CD4-positive, alpha-beta T cell treated with Interleukin-2 at 100 ng/mL for 4 hours (primary cell): ENCODE data around the gene CHAF1B.
A peak's percentile ranks its signal among the peaks of the same experiment; 100 is the strongest.

Experiments used
- DNase-seq: peaks from one replicate; pipeline ENCODE4 v3.0.0-alpha.2; 2020; ENCODE audit warnings: low spot score

The CHAF1B gene

GRCh38 chr21:36428761-36429432 lies 43.7 kb downstream of the CHAF1B start:
- no peak for DNase-seq

GRCh38 chr21:36429947-36430546 lies 44.9 kb downstream of the CHAF1B start:
- peak; percentile 82 for DNase-seq

- DNase-seq: no peak
These were observed 45.6 kb downstream of the CHAF1B start for GRCh38 chr21:36430841-36431240.

GRCh38 chr21:36431252-36431651 lies 46.1 kb downstream of the CHAF1B start:
- DNase-seq: no peak

- DNase-seq: no peak
These were observed 48.0 kb downstream of the CHAF1B start for GRCh38 chr21:36433059-36433709.

GRCh38 chr21:36434144-36434543 lies 49.0 kb downstream of the CHAF1B start:
- DNase-seq: no peak

GRCh38 chr21:36436829-36437744 lies 51.9 kb downstream of the CHAF1B start:
- no peak for DNase-seq

- no peak for DNase-seq
These were observed 52.5 kb downstream of the CHAF1B start for GRCh38 chr21:36437745-36438128.

GRCh38 chr21:36441715-36442114 lies 56.5 kb downstream of the CHAF1B start:
- DNase-seq: no peak

GRCh38 chr21:36446301-36446700 lies 61.1 kb downstream of the CHAF1B start:
- DNase-seq: no peak

- no peak for DNase-seq
These were observed 65.3 kb downstream of the CHAF1B start for GRCh38 chr21:36450511-36450910.

GRCh38 chr21:36451506-36451905 lies 66.3 kb downstream of the CHAF1B start:
- DNase-seq: no peak

GRCh38 chr21:36452281-36452825 lies 67.2 kb downstream of the CHAF1B start:
- no peak for DNase-seq

- no peak for DNase-seq
These were observed 68.9 kb downstream of the CHAF1B start for GRCh38 chr21:36454093-36454531.

GRCh38 chr21:36454706-36455105 lies 69.5 kb downstream of the CHAF1B start:
- DNase-seq: no peak

- no peak for DNase-seq
These were observed 71.7 kb downstream of the CHAF1B start for GRCh38 chr21:36456729-36457414.

GRCh38 chr21:36459098-36459497 lies 73.9 kb downstream of the CHAF1B start:
- DNase-seq: no peak

GRCh38 chr21:36460866-36461265 lies 75.7 kb downstream of the CHAF1B start:
- DNase-seq: no peak

- DNase-seq: no peak
These were observed 76.2 kb downstream of the CHAF1B start for GRCh38 chr21:36461277-36461917.

- DNase-seq: no peak
These were observed 76.8 kb downstream of the CHAF1B start for GRCh38 chr21:36461918-36462486.

GRCh38 chr21:36463204-36463603 lies 78.0 kb downstream of the CHAF1B start:
- DNase-seq: no peak
